SH-SY5Y (cell line): ENCODE data around the gene SPG11.

Experiments used
- GATA2 ChIP-seq: IDR thresholded peaks from 2 replicates; pipeline ENCODE4 v1.6.1; 2011; ENCODE audit warnings: mild to moderate bottlenecking, low read depth, low read length
- GATA3 ChIP-seq: IDR thresholded peaks from 2 replicates; pipeline ENCODE4 v1.6.1; 2011; ENCODE audit warnings: low read depth, mild to moderate bottlenecking, low read length, moderate library complexity

DNA sequence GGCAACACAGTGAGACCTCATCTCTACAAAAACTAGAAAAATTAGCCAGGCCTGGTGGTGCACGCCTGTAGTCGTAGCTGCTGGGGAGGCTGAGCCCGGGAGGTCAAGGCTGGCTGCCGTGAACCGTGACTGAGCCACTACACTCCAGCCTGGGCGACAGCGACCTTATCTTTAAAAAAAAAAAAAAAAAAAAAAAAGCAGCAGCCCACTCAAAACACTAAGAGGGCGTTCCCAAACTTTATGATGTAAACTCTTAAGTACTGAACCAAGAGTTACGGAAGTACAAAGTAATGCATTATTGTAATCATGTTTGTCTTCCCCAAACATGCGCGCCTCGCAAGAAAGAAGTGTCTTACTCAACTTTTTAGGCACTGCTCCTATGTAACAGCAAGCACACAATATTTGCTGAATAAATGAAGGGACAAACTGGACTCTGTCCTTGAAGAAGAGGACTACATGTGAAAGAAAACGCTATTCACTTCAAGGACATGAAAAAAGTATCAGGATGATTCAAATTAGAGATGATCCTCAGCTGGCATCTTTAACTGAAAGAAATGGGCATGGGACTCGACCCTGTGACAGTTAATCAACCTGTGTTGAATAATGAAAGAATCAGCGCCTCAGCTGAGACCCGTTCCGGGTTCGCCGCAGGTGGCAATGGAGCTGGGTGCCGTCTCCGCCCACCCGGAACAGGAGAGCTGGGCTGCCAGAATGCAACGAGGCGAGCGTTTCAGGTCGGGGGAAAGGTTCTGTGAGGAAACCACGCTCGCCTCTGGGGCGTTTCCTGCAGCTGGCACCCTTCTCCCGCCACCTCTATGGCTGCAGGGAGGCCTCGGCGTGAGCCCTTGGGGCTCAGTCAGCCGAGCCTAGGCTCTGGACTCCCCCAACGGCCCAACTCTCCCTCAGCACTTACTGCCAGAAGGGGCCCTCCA, 718 bp downstream of the SPG11 start:
- TF ChIP-seq GATA2, result no peak
- no peak for TF ChIP-seq GATA3
